Lower leg skin (tissue), 4 donors: ENCODE data around the gene INPP4A. TPM values are rescaled to one million over a fixed set of nuclear protein-coding genes. Genes with fewer than 3 reads are reported as not detected.

ENCODE experiments used
- DNase-seq, 2 donors: peaks; one replicate each; pipeline ENCODE4 v3.0.0-alpha.2; 2019; ENCODE audit warnings: low spot score in 2 of 2
- H3K4me3 ChIP-seq: fragments of 200-600 bp; sonication (generic); 2 replicates; pipeline ENCODE4 v1.5.1; 2017; ENCODE audit warnings: mild to moderate bottlenecking, low read depth; ENCODE audit not compliant: poor library complexity, severe bottlenecking
- POLR2A ChIP-seq, 2 donors: fragments of 450-650 bp; IDR thresholded peaks; one replicate each; pipeline ENCODE4 v1.6.1; 2016 to 2017; ENCODE audit warnings: antibody characterized with exemption in 2 of 2, mild to moderate bottlenecking in 1 of 2, moderate library complexity in 1 of 2
- WGBS, 2 donors: methylation state at CpG; one replicate each; pipeline ENCODE4 v1.1.5; 2018; 5-methylcytosine and 5-hydroxymethylcytosine counted together
- intact Hi-C: fragments of 100-400 bp; cut with DNase I; formaldehyde crosslinking; loops from one replicate; pipeline ENCODE4 v1.15.0; 2023; ENCODE audit warnings: low total_unique reads
- total RNA-seq, 4 donors: library from RNA; depleted of rRNA; stranded (reverse); fragments of >200 nt; gene quantifications; one replicate each; pipeline ENCODE4 v1.1.0, GENCODE V29; 2016
- TF ChIP-seq, protein P1 (sequence below), 3 donors: fragments of 450-650 bp; IDR thresholded peaks; one replicate each; pipeline ENCODE4 v1.5.1; 2016; ENCODE audit warnings: antibody characterized with exemption in 3 of 3, mild to moderate bottlenecking in 3 of 3, moderate library complexity in 2 of 3

INPP4A gene
- total RNA-seq, 4 donors from 2014 or later = 6.7 to 15.5 (median 10.7) TPM

DNA sequence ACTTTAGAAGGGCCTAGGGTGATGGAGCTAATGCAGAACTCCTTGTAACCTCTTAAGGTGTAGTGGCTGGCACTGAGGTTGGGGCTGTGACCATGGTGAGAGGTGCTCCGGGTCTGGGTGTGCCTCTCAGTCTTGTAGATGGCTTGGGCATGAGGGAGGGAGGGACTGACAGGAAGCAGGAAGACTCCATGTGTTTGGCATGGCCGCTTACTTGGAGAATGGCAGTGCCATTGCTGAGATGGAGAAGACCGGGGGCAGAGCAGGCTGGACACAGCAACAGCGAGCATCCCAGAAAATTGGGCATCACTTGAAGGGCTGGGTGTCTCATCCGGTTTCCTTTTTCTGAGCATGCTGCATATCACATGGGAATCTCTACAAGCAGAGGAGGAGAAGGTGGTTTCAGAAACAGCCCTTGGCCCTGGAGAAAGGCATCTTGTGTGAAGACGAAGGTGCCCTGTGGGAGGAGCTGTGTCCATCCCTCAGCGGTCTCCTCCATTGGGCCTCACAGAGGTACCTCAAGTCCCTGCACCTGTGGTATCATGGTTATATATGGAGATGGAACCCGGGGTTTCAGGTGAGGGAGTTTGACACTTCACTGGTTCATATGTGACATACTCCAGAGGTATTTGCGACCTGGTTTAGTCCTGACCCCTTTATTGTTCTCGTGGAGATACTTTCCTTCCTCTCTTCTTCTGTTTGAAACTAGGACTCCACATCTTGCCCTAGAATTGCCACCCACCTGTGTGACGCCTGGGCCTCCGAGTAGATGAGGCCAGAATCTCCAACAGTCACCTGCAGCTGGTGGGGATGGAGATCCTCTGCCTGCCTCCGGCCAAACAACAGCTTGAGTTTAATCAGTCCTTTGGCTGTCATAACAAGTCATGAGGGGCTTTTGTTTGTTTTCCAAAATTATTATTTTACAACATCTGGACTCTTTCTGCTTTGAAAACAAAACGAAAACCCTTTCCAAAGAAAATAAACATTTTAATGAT, 45.6 kb downstream of the INPP4A start:
- TF ChIP-seq, protein P1, sequence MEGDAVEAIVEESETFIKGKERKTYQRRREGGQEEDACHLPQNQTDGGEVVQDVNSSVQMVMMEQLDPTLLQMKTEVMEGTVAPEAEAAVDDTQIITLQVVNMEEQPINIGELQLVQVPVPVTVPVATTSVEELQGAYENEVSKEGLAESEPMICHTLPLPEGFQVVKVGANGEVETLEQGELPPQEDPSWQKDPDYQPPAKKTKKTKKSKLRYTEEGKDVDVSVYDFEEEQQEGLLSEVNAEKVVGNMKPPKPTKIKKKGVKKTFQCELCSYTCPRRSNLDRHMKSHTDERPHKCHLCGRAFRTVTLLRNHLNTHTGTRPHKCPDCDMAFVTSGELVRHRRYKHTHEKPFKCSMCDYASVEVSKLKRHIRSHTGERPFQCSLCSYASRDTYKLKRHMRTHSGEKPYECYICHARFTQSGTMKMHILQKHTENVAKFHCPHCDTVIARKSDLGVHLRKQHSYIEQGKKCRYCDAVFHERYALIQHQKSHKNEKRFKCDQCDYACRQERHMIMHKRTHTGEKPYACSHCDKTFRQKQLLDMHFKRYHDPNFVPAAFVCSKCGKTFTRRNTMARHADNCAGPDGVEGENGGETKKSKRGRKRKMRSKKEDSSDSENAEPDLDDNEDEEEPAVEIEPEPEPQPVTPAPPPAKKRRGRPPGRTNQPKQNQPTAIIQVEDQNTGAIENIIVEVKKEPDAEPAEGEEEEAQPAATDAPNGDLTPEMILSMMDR (IDR thresholded peaks at IDR 0.05) = no peak
- TF ChIP-seq POLR2A (IDR thresholded peaks at IDR 0.05) = no peak
- WGBS, 2 donors = 75 to 80% methylated on average over 14 of the region's 14 CpGs
- H3K4me3 ChIP-seq = no peak overlapping the region
- intact Hi-C loops = no loop called here
- DNase-seq = no peak

- H3K4me3 ChIP-seq = no peak overlapping the region
- intact Hi-C loops = no loop called here
- no peak for TF ChIP-seq POLR2A (IDR thresholded peaks at IDR 0.05)
- peak in 1 of 2 donors; percentile 25 for DNase-seq
- 77 to 78% methylated on average over 3 of the region's 3 CpGs for WGBS, 2 donors
These were observed 47.8 kb downstream of the INPP4A start for GRCh38 chr2:98492441-98492840.

- no peak for TF ChIP-seq POLR2A (IDR thresholded peaks at IDR 0.05)
- TF ChIP-seq, protein P1 (IDR thresholded peaks at IDR 0.05) = no peak
- no peak for DNase-seq
- no peak overlapping the region for H3K4me3 ChIP-seq
- intact Hi-C loops = no loop called here
These were observed 50.0 kb downstream of the INPP4A start for GRCh38 chr2:98494699-98495098.

- intact Hi-C loops = no loop called here
- WGBS, 2 donors = 96 to 100% methylated on average over 4 of the region's 4 CpGs
- TF ChIP-seq, protein P1 (IDR thresholded peaks at IDR 0.05) = no peak
- no peak for TF ChIP-seq POLR2A (IDR thresholded peaks at IDR 0.05)
- no peak for DNase-seq
- H3K4me3 ChIP-seq = no peak overlapping the region
These were observed 52.3 kb downstream of the INPP4A start for GRCh38 chr2:98496750-98497493.

- intact Hi-C loops = no loop called here
- H3K4me3 ChIP-seq = no peak overlapping the region
- 84 to 88% methylated on average over 4 of the region's 4 CpGs for WGBS, 2 donors
- no peak for DNase-seq
- TF ChIP-seq, protein P1 (IDR thresholded peaks at IDR 0.05) = no peak
- TF ChIP-seq POLR2A (IDR thresholded peaks at IDR 0.05) = no peak
These were observed 54.2 kb downstream of the INPP4A start for GRCh38 chr2:98498703-98499440.
